GM21737 (cell line): ENCODE results near the gene OR2A25.
"Not testable (repeated sequence)": the region's sequence is repeated elsewhere in the genome, so short reads cannot be mapped to it uniquely, and the experiment has no call there.

Experiments
- ATAC-seq: cut with Tn5 transposase; IDR thresholded peaks from one replicate; pipeline ENCODE4 v1.9.1; 2021; ENCODE audit warnings: mild to moderate bottlenecking, moderate library complexity; ENCODE audit not compliant: unreplicated experiment

OR2A25 gene

DNA sequence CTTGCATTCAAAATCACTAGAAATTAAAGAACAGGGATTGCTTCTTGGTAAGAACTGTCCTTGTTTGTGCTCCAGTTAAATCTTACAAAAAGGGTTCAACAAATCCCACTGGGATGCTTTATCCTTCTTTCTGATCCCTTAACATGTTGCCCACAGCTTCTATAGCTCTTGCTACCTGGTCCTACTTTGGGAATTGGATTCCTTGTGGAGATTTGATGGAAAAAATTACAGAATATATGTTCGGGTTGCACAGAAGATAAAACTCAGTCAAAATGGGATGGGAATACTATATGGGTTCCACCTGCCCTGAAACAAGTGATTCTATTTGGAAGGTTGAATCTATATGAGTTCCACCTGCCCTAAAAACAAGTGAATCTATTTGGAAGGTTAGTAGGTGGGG lies at the start of gene OR2A25:
TSS of gene OR2A25 (plus strand) at position 301 of the 400 bp plus-strand sequence. CDS start 4,409 bp downstream, outside the sequence.
- ATAC-seq = no peak

GRCh38 chr7:144020340-144020739 lies 49.3 kb upstream of the OR2A25 start:
- no peak for ATAC-seq

GRCh38 chr7:144022169-144022568 lies 47.4 kb upstream of the OR2A25 start:
- no peak for ATAC-seq

GRCh38 chr7:144023171-144023827 lies 46.3 kb upstream of the OR2A25 start:
- no peak for ATAC-seq

GRCh38 chr7:144024213-144024612 lies 45.4 kb upstream of the OR2A25 start:
- no peak for ATAC-seq

GRCh38 chr7:144026203-144026883 lies 43.3 kb upstream of the OR2A25 start:
- no peak for ATAC-seq

DNA sequence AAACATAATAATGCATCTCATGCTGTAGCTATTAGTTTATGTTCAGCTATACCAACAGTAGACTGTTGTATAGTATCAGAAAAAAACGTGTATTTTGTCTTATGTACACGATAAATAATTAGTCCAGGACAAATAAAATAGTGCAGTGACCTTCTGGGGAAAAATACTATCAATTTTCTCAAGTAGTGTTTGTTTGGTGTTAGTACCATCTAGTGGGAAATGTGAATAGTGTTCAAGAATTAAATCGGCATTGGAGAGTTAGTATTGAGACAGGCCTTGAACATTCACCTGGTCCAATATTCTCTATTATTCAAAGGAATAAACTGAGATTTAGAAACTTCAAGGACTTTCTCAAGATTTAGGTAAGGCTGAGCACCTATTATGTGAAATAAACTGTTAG lies 42.5 kb upstream of the OR2A25 start:
- ATAC-seq = no peak

DNA sequence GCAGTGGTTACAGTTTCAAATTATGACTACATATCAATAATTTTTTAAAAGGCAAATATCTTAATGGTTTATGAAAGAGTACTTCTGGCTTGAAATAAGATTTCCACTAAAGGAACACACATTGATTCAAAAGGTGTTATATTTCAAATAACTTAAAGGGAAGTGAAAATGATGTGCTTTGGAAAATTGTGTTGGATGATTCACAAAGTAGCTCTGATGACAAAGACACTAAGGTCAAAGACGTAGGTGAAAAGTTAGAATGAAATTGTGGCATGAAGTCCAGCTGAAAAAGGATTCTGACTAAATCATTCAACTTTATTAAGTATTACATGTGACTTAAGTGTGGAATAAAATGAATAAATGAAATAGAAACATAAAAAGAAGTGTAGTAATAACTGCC lies 41.6 kb upstream of the OR2A25 start:
- no peak for ATAC-seq

GRCh38 chr7:144028547-144028946 lies 41.1 kb upstream of the OR2A25 start:
- ATAC-seq = no peak

DNA sequence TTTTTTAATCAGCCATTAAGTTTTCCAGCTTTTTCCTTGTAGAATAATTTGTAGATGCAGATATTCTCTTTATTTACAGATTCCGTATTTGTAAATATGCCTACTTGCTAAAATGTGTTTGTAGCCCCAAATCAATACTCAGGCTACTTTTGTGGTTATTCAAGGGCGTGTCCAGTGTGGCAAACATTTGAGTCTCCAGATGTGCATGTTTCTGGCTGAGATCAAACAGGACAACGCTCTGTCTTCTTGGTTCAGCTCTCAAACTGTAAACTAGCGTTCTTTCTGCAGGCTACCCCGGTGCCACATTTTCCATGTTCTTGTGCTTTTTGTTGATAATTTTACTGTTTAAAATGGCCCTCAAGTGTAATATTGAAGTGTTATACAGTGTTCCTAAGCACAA lies 37.1 kb upstream of the OR2A25 start:
- ATAC-seq = no peak

- no peak for ATAC-seq
These were observed 36.5 kb upstream of the OR2A25 start for GRCh38 chr7:144032985-144033709.

- no peak for ATAC-seq
These were observed 34.2 kb upstream of the OR2A25 start for GRCh38 chr7:144035385-144035784.

- ATAC-seq = no peak
These were observed 33.2 kb upstream of the OR2A25 start for GRCh38 chr7:144036302-144036885.

- no peak for ATAC-seq
These were observed 32.1 kb upstream of the OR2A25 start for GRCh38 chr7:144037414-144038035.

- no peak for ATAC-seq
These were observed 30.7 kb upstream of the OR2A25 start for GRCh38 chr7:144038887-144039286.

DNA sequence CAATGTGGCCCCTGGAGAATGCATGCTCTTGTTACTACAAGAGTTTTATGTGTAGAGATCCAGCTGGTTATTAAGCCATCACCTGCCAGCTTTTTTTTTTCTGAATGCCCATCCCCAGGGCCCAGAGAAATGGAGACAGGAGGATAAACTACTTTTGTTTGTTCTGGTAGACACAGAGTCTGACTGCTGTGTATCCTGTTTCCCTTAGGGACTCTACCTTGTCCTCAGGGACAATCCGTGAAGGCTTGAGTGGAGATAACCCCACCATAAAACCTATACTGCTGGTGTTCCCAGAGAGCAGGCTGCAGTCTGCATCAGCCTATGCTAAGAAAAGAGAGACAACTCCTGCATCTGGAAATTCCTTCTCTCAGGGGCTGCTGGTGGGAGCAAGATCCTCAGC lies 21.0 kb upstream of the OR2A25 start, which contains the start of gene OR2A5:
TSS of gene OR2A5 (plus strand) at position 301 of the 400 bp plus-strand sequence. CDS start 1,454 bp downstream, outside the sequence.
- ATAC-seq = no peak

DNA sequence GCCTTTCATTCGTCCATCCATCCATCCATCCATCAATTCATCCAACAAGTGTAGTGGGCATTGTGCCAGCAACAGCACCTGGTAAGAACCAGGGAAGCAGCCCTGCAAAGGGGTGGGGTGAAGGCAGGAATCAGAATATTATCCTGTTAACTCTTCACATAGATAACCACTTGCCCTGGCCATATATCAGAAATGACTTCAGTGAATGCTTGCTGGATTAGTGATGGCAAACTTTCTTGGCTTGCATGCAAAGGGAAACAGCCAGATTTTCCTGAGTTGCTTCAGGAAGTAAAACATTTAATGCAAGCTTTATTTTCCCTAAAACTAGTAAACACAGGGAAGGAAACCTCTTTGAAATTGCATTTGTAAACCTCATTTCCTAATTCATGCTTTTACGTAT lies 20.1 kb upstream of the OR2A25 start:
- no peak for ATAC-seq

- no peak for ATAC-seq
These were observed 19.5 kb upstream of the OR2A25 start for GRCh38 chr7:144050093-144050492.

GRCh38 chr7:144050884-144051283 lies 18.7 kb upstream of the OR2A25 start:
- not testable (repeated sequence) for ATAC-seq

DNA sequence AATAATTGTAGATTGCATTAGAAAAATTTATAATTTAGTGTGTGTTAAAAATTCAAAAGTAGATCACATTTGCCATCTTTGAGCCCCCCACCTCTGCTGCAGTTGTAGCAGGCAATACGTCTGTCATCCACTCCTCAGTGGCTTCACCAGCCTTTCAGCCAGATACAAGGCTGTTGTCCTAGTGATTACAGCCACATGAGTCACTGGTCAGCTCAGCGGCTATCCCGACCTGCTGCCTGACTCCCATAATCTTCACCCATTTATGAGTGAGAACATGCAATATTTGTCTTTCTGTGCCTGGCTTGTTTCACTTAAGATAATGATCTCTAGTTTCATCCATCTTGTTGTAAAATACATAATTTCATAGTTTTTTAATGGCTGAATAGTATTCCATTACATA lies 11.7 kb upstream of the OR2A25 start:
- ATAC-seq = no peak

DNA sequence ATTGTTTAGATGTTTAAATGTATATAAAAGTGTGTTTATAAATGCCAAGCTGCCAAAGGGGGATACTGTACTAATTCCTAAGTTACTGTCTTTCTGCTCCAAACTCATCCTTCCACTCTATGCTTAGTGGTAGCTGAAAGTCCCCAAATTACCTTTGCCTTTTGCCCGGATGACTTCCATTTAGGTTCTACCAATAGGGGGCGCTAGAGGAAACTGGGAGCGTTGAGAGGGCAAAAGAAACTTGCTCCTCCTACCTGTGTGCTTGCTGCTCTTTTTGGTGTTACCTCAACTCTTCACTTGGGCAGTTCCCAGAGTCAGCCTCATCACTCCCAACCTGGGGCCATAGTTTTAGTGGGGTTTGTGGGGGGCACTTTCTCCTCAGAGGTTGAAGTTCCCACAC lies 5.9 kb upstream of the OR2A25 start:
- no peak for ATAC-seq
